Ascending aorta (tissue), 2 donors: ENCODE data around the gene SSPN. TPM values are rescaled to one million over a fixed set of nuclear protein-coding genes. Genes with fewer than 3 reads are reported as not detected.

ENCODE experiments used
- DNase-seq, 2 donors: peaks; one replicate each; pipeline ENCODE4 v3.0.0-alpha.2; 2019; ENCODE audit warnings: low spot score in 2 of 2
- H3K27ac ChIP-seq, 2 donors: fragments of 200-600 bp; sonication (generic); one replicate each; pipeline ENCODE4 v1.5.1; 2016 to 2017; ENCODE audit warnings: mild to moderate bottlenecking in 1 of 2
- H3K27me3 ChIP-seq: fragments of 200-600 bp; sonication (generic); one replicate; pipeline ENCODE4 v1.5.1; 2017
- H3K36me3 ChIP-seq, 2 donors: fragments of 200-600 bp; sonication (generic); one replicate each; pipeline ENCODE4 v1.5.1; 2016
- H3K4me1 ChIP-seq, 2 donors: fragments of 200-600 bp; sonication (generic); one replicate each; pipeline ENCODE4 v1.5.1; 2016 to 2017; ENCODE audit warnings: mild to moderate bottlenecking in 1 of 2
- H3K4me3 ChIP-seq, 2 donors: fragments of 200-600 bp; sonication (generic); one replicate each; pipeline ENCODE4 v1.5.1; 2016 to 2017; ENCODE audit warnings: mild to moderate bottlenecking in 1 of 2
- H3K9me3 ChIP-seq, 2 donors: fragments of 200-600 bp; sonication (generic); one replicate each; pipeline ENCODE4 v1.5.1; 2016
- CTCF ChIP-seq, 3 experiments: fragments of 200-600 bp in 2 of 3; fragments of 450-650 bp in 1 of 3; sonication (generic) in 2 of 3; IDR thresholded peaks; one replicate each; pipeline ENCODE4 v1.5.1; 2016 to 2019; ENCODE audit warnings: antibody characterized with exemption in 3 of 3, mild to moderate bottlenecking in 1 of 3, moderate library complexity in 1 of 3
- intact Hi-C: fragments of 100-400 bp; cut with DNase I; formaldehyde crosslinking; loops from one replicate; pipeline ENCODE4 v1.15.1; 2023
- total RNA-seq: library from RNA; depleted of rRNA; stranded (reverse); fragments of >200 nt; gene quantifications from one replicate; pipeline ENCODE4 v1.1.0, GENCODE V29; 2016

SSPN gene
- total RNA-seq, 1 donor from 2014 or later, result 56.3 TPM

DNA sequence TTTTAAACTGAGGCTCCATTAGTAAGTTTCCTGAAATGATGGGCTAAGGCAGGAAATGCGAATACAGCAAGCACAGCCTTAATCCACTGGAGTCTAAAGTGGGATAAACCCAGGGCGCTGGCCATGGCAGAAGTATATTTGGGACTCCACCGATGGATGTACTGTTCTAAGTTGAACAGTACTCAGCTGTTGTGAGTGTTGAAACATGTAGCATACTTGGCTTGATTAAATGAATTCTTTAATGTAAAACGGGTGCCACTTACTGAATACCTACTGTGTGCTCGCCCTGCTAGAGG, 996 bp downstream of the SSPN start:
- Histone ChIP-seq H3K4me3 (peak overlapping the region; percentile 58 to 74), H3K4me1 (peaks cover 0 to 21% of the 10 kb centered on the region in 2 donors), H3K36me3 (no peaks in the 10 kb centered on the region), H3K9me3 (no peaks in the 10 kb centered on the region), H3K27ac (peak overlapping the region; percentile 88 to 90), H3K27me3 (no peaks in the 10 kb centered on the region)
- no peak for DNase-seq
- TF ChIP-seq CTCF (IDR thresholded peaks at IDR 0.05), result no peak
- intact Hi-C loops, result loop anchor here (1.0 to 5.0 kb wide), 5 partner anchors 44 to 944 kb away; partner anchors contain the start of genes KRAS and RASSF8

DNA sequence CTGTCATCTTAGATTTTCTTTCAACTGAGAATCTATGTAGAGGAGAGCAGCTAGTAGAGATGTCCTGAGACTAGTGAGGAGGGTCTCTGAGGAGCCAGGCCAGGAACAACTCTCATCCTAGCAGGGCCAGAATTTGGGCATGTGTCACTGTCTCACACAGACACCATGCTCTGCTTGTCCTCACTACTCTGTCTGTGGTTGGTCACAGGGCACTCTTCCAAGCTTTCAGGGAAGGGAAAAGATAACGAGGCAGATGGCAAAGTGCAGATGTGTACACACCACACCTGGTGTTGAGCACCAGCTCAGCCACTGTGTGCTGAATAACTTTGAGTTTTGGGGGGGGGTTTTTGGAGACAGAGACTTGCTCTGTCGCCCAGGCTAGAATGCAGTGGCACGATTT, 2.5 kb downstream of the SSPN start:
- no peak for TF ChIP-seq CTCF (IDR thresholded peaks at IDR 0.05)
- Histone ChIP-seq H3K27ac (peak overlapping the region; percentile 88 to 90), H3K27me3 (no peaks in the 10 kb centered on the region), H3K9me3 (no peaks in the 10 kb centered on the region), H3K4me1 (peaks cover 0 to 21% of the 10 kb centered on the region in 2 donors), H3K4me3 (no peak overlapping the region), H3K36me3 (no peaks in the 10 kb centered on the region)
- DNase-seq, result no peak
- intact Hi-C loops, result loop anchor here (2.0 to 5.0 kb wide), 5 partner anchors 41 to 946 kb away; partner anchors contain the start of genes KRAS and RASSF8

DNA sequence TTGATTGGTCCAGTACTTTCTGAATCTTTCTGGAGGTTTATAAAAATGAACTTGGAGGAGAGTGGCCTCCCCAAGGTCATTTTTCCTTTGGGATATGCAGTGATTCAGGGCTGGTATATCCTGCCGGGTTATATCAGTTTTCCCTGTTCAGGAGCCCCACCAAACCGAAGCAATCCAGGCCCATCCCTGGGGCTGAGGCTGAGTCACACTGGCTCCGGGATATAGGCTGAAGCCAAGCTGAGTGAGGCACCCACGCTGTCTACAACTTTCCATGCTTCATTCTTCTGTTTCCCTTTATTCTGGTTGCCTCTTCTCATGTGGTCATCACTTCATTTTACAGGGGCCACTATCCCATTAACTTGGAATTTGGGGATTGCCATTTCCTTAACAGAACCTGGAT, 3.4 kb downstream of the SSPN start:
- intact Hi-C loops, result loop anchor here (2.0 to 5.0 kb wide), 3 partner anchors 40 to 946 kb away; partner anchors contain the start of genes KRAS and RASSF8

DNA sequence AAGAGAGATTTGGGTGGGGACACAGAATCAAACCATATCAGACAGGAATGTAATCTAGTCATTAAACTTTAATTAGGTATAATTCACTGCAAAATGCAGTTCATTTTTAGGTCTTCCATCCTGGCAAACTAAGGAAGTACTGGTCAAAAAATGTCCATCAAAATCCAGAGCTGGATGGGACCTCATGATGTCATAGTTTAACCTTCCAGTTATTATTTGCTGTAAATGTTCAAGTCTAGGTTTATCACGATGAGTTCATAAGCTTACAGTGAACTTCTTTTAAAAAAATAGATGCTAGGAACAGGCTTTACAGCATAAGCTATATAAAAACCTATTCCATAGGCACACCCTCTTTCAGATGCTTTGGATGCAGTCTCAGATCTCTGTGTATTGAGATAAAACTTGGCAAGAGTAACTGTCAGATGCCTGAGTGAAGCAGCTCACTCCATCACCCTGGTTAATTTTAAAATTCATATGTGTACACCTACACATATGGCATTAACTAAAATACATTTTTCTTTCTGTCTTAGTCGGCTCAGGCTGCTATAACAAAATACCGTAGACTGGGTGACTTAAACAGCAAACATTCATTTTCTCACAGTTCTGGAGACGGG, 7.9 kb downstream of the SSPN start:
- DNase-seq, result no peak
- H3K4me1 ChIP-seq, result peaks cover 0 to 12% of the 10 kb centered on the region in 2 donors
- intact Hi-C loops, result no loop called here
- H3K9me3 ChIP-seq, result no peaks in the 10 kb centered on the region
- no peak for TF ChIP-seq CTCF (IDR thresholded peaks at IDR 0.05)
- H3K27ac ChIP-seq, result no peak overlapping the region
- no peaks in the 10 kb centered on the region for H3K36me3 ChIP-seq
- H3K4me3 ChIP-seq, result no peak overlapping the region
- no peaks in the 10 kb centered on the region for H3K27me3 ChIP-seq

More for the DNA sequence above, 3.4 kb downstream of the SSPN start:
- Histone ChIP-seq H3K36me3 (no peaks in the 10 kb centered on the region), H3K9me3 (no peaks in the 10 kb centered on the region), H3K4me1 (peaks cover 0 to 21% of the 10 kb centered on the region in 2 donors), H3K27me3 (no peaks in the 10 kb centered on the region), H3K27ac (peak overlapping the region; percentile 88 to 90), H3K4me3 (no peak overlapping the region)
- DNase-seq, result peak in 1 of 2 donors; percentile 74
- TF ChIP-seq CTCF (IDR thresholded peaks at IDR 0.05), result no peak

- DNase-seq, result no peak
- intact Hi-C loops, result no loop called here
- Histone ChIP-seq H3K9me3 (no peaks in the 10 kb centered on the region), H3K36me3 (no peaks in the 10 kb centered on the region), H3K4me1 (peaks cover 0 to 10% of the 10 kb centered on the region in 2 donors), H3K4me3 (peak overlapping the region in 1 of 2 donors; percentile 40), H3K27me3 (no peaks in the 10 kb centered on the region), H3K27ac (peak overlapping the region in 1 of 2 donors; percentile 29)
- TF ChIP-seq CTCF (IDR thresholded peaks at IDR 0.05), result no peak
These were observed 9.4 kb downstream of the SSPN start for GRCh38 chr12:26204612-26205289.
